ENCODE results near the gene PALD1.

The PALD1 gene

DNA sequence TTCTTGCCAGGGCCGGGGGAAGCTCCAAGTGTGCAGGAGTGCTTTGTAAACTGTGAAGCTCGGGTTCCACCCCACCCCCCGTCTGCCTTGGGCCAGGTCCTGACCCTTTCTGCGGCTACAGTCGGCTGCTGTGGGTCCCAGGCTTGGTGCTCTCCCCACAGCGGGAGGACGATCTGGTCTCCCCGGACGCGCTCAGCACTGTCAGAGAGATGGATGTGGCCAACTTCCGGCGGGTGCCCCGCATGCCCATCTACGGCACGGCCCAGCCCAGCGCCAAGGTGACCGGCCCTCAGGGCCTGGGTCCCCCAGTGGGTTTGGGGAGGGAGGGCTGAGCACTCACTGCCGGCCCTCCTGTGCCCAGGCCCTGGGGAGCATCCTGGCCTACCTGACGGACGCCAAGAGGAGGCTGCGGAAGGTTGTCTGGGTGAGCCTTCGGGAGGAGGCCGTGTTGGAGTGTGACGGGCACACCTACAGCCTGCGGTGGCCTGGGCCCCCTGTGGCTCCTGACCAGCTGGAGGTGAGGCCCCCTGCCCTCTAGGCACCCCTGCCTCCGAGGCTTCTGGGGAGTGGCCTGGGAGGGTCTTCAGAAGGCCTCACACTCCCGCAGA is 60.3 kb downstream of the PALD1 start:
- DNase-seq (ENCODE audit: low read depth, low spot score), result no peak
- H3K4me3 ChIP-seq (ENCODE audit: low read depth, low read length), result no peak overlapping the region
- ChIA-PET POLR2A (no interaction called here), CTCF (interaction anchor here (1.0 to 11.9 kb wide), 6 partner anchors 8 to 317 kb away, joined by 3 to 180 read pairs (median 8); no protein-coding TSS in a partner anchor)
- TF ChIP-seq, protein P1, sequence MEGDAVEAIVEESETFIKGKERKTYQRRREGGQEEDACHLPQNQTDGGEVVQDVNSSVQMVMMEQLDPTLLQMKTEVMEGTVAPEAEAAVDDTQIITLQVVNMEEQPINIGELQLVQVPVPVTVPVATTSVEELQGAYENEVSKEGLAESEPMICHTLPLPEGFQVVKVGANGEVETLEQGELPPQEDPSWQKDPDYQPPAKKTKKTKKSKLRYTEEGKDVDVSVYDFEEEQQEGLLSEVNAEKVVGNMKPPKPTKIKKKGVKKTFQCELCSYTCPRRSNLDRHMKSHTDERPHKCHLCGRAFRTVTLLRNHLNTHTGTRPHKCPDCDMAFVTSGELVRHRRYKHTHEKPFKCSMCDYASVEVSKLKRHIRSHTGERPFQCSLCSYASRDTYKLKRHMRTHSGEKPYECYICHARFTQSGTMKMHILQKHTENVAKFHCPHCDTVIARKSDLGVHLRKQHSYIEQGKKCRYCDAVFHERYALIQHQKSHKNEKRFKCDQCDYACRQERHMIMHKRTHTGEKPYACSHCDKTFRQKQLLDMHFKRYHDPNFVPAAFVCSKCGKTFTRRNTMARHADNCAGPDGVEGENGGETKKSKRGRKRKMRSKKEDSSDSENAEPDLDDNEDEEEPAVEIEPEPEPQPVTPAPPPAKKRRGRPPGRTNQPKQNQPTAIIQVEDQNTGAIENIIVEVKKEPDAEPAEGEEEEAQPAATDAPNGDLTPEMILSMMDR (IDR thresholded peaks at IDR 0.05; ENCODE audit: insufficient read depth, low read length, missing control alignments), result no peak

DNA sequence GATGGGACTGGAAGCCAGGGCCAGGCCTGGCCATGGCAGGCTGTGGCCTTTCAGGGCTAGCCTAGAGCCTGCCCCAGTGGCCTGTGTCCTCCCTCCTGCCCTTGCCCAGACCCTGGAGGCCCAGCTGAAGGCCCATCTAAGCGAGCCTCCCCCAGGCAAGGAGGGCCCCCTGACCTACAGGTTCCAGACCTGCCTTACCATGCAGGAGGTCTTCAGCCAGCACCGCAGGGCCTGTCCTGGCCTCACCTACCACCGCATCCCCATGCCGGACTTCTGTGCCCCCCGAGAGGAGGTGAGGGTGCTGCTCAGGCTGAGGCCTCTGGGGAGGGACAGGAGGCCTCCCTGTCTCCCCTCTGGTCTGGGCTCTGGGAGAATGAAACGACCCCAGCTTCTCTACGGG is 60.9 kb downstream of the PALD1 start:
- TF ChIP-seq, protein P1 (IDR thresholded peaks at IDR 0.05; ENCODE audit: insufficient read depth, low read length, missing control alignments), result no peak
- H3K4me3 ChIP-seq (ENCODE audit: low read depth, low read length), result no peak overlapping the region
- POLR2A ChIA-PET, result no interaction called here
- CTCF ChIA-PET, result interaction anchor here (1.3 to 11.9 kb wide), 5 partner anchors 8 to 318 kb away, joined by 4 to 180 read pairs (median 9); no protein-coding TSS in a partner anchor
- DNase-seq (ENCODE audit: low read depth, low spot score), result no peak

DNA sequence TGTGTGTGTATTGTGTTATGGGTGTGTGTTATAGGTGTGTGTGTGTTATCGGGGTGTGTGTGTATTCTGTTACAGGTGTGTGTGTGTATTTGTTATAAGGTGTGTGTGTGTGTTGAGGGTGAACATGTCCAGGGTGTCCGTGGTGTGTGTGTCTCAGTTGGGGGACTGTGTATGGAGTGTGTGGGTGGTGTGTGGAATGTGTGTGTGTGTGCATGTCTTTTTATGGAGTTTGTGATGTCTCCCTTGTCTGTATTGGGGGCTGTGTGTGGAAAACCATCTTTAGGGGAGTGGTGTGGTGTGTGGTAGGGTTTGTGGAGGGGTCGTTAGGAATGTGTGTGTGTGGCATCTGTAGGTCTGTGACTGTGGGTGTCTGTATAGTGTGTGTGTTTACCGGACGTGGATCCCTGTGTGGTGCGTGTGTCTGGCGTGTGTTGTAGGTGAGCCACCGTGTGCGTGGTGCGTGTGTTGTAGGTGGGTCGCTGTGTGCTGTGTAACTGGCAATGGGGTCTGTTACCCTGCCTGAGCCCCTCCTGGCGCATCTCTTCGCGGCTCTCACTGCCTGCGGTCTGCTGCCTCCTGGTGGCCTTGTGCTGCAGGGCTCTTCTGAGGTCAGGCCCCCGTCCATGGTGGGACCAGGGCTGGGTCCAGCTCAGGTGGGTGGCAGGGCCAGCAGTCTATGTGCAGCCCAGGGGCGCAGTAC is 61.7 kb downstream of the PALD1 start:
- no peak for DNase-seq (ENCODE audit: low read depth, low spot score)
- CTCF ChIA-PET, result interaction anchor here (0.8 to 11.9 kb wide), 12 partner anchors 9 to 219 kb away, joined by 3 to 180 read pairs (median 4); no protein-coding TSS in a partner anchor
- TF ChIP-seq, protein P1 (IDR thresholded peaks at IDR 0.05; ENCODE audit: insufficient read depth, low read length, missing control alignments), result peak; percentile 77
- POLR2A ChIA-PET, result no interaction called here
- H3K4me3 ChIP-seq (ENCODE audit: low read depth, low read length), result no peak overlapping the region

DNA sequence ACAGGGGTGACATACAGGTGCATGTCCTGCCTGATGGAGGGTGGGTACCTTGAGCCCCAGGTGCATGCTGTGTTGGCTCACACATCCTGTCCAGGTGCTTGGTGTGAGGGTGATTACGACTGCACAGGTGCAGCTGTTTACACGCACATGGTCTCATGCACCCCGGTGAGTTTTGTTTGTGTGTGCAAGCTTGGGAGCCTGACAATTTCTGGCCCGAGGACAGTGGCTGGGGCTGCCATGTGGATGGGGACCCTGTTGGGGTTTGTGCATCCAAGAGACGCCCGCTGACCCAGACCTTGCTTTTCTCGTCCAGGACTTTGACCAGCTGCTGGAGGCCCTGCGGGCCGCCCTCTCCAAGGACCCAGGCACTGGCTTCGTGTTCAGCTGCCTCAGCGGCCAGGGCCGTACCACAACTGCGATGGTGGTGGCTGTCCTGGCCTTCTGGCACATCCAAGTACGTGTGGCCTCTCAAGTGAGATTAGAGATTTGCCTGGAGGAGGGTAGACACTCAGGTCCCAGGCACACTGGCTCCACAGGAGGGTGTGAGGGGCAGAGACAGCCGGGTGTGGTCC is 62.3 kb downstream of the PALD1 start:
- CTCF ChIA-PET, result interaction anchor here (0.7 to 11.9 kb wide), 12 partner anchors 9 to 760 kb away, joined by 3 to 180 read pairs (median 4); no protein-coding TSS in a partner anchor
- no peak for DNase-seq (ENCODE audit: low read depth, low spot score)
- TF ChIP-seq, protein P1 (IDR thresholded peaks at IDR 0.05; ENCODE audit: insufficient read depth, low read length, missing control alignments), result no peak
- no peak overlapping the region for H3K4me3 ChIP-seq (ENCODE audit: low read depth, low read length)
- POLR2A ChIA-PET, result no interaction called here

DNA sequence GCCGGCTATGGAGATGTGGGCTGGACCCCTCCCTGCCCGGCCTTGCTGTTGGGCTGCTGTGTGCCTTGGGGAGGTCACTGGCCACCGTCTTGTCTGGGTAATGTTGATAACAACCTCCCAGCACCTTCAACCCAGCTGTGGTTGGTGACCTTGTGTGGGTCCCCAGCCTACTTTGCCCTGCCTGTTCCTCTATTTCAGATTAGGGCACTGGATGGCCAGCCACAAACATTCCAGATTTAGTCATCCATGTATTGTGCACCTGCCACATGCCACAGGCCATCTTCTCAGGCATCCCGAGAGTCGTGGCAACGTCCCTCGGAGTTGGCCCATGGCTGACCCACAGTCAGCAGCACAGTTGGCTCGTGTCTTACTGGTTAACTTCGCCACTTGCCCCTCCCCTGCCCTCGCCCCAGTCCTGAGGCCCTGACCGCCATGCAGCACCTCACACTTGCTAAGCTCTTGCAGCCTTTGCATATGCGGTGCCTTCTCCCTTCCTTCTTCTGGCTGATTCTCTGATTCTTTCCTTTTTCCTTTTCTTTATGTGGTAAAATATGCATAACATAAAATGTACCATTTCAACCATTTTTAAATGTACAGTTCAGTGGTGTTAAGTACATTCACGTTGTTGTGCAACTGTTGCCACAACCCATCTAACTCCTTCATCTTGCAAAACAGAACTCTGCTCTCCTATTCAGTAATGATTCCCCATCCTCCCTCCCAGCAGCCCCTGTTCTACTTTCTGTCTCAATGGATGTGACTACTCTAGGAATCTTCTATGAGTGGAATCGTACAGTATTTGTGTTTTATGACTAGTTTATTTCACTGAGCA is 63.4 kb downstream of the PALD1 start:
- DNase-seq (ENCODE audit: low read depth, low spot score), result no peak
- CTCF ChIA-PET, result interaction anchor here (0.7 to 11.9 kb wide), 9 partner anchors 8 to 759 kb away, joined by 3 to 180 read pairs (median 7); no protein-coding TSS in a partner anchor
- POLR2A ChIA-PET, result no interaction called here
- no peak overlapping the region for H3K4me3 ChIP-seq (ENCODE audit: low read depth, low read length)
- TF ChIP-seq, protein P1 (IDR thresholded peaks at IDR 0.05; ENCODE audit: insufficient read depth, low read length, missing control alignments), result no peak

Data from AG04449 (cell line).